GM12892 (cell line): ENCODE results near the gene GPR31.
"Not testable (repeated sequence)": the region's sequence is repeated elsewhere in the genome, so short reads cannot be mapped to it uniquely, and the experiment has no call there.

Experiments
- POLR2A ChIP-seq: IDR thresholded peaks from 2 replicates; pipeline ENCODE4 v1.6.1; 2011; ENCODE audit warnings: low read depth, low read length, control low read depth
- POLR2AphosphoS5 ChIP-seq: IDR thresholded peaks from 2 replicates; pipeline ENCODE4 v1.6.1; 2011; ENCODE audit warnings: low read depth, low read length, control low read depth

DNA sequence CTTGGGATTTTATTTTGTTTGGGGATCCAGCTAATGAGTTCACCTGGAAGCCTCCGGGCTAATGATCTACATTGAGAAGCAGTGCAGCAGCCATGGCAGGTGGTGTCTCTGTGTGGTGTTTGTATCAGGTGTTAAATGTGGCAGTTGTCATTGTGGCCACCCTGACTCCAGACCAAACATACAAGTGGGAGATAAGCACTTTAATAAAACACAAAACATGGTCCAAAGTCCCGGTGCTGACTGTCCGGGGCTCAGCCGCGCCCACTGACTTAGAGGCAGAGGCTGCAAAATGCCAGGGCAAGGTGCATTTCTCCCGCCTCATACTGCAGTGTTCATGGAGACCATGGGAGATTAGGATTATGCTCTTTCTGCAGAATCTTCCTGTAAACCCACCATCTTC, 23.6 kb upstream of the GPR31 start:
- TF ChIP-seq POLR2AphosphoS5, POLR2A: not testable (repeated sequence)
